IPS DF 6.9 (cell line): ENCODE measurements around the gene SERTAD1.
"Not testable (repeated sequence)": the region's sequence is repeated elsewhere in the genome, so short reads cannot be mapped to it uniquely, and the experiment has no call there.

ENCODE experiments used
- DNase-seq: peaks from one replicate; pipeline ENCODE4 v3.0.0-alpha.2; 2013; ENCODE audit warnings: low read depth, low spot score
- H3K27ac ChIP-seq: one replicate; pipeline ENCODE4 v1.5.1; 2013; ENCODE audit warnings: low read length, control low read depth
- H3K27me3 ChIP-seq: 2 replicates; pipeline ENCODE4 v1.6.1; 2013; ENCODE audit warnings: mild to moderate bottlenecking, low read length; ENCODE audit not compliant: control insufficient read depth, insufficient read depth
- H3K36me3 ChIP-seq: 2 replicates; pipeline ENCODE4 v1.6.1; 2013; ENCODE audit warnings: low read length; ENCODE audit not compliant: control insufficient read depth, insufficient read depth
- H3K4me1 ChIP-seq: 2 replicates; pipeline ENCODE4 v1.6.1; 2013; ENCODE audit warnings: low read length; ENCODE audit not compliant: control insufficient read depth, insufficient read depth
- H3K4me3 ChIP-seq: 2 replicates; pipeline ENCODE4 v1.5.1; 2013; ENCODE audit warnings: mild to moderate bottlenecking, low read length
- H3K9me3 ChIP-seq: 2 replicates; pipeline ENCODE4 v1.6.1; 2013; ENCODE audit warnings: low read length, inconsistent platforms; ENCODE audit not compliant: control insufficient read depth, insufficient read depth
- WGBS: extraction: QIAGEN DNeasy Blood & Tissue Kit; methylation state at CpG from one replicate; pipeline ENCODE4 v1.1.7; 2013; ENCODE audit warnings: mixed read lengths, missing lambda C conversion rate; ENCODE audit not compliant: insufficient read length, insufficient coverage; 5-methylcytosine and 5-hydroxymethylcytosine counted together

The SERTAD1 gene

DNA sequence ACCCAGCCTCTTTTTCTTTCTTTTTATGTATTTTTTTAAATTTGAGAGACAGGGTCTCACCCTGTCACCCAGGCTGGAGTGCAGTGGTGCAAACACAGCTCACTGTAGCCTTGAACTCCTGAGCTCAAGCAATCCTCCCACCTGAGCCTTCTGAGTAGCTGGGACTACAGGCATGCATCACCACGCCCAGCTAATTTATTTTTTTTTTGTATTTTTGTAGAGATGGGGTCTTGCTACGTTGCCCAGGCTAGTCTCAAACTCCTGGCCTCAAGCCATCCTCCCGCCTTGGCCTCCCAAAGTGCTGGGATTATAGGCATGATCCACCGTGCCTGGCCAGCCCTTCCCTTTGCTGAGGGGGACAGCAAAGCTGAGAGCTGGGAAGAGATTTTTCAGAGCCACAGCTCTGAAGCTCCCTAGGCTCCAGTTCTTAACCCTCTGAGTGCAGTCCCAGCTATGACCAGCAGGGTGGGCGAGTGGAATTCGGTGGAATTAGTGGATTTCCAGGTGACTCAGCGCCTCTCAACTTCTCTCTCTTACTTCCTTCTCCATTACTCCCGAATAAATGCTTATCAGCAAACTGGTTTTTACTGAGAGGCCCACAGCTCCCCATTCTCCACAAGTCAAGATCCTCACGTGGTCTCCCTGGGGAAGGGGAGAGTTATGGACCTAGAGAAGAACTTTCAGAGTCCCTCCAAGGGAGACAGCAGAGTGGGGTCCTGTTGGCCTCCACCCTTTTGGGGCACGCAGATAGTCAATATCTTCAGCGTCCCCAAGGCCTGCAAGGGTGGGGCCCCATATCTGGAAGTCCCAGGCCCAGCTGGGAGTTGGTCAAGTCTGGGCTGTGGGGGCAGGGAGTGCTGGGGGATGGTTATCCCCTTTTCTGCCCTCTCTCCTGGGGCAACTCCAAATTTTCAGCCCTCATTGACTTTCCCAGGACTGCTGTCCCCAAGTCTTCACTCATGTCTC lies 38.5 kb upstream of the SERTAD1 start:
- Histone ChIP-seq H3K9me3 (no peaks in the 10 kb centered on the region), H3K36me3 (no peaks in the 10 kb centered on the region), H3K27ac (no peak overlapping the region), H3K27me3 (peaks cover 14% of the 10 kb centered on the region), H3K4me1 (peaks cover 6% of the 10 kb centered on the region; the same call in 1 of the 2 replicates), H3K4me3 (no peak overlapping the region)
- DNase-seq = no peak
- WGBS = no CpG with 5 or more reads among the region's 11 CpGs

- not testable (repeated sequence) for DNase-seq, H3K36me3 ChIP-seq, H3K4me3 ChIP-seq, H3K9me3 ChIP-seq, H3K27ac ChIP-seq, H3K4me1 ChIP-seq
- peaks cover 14% of the 10 kb centered on the region for H3K27me3 ChIP-seq
- no CpG with 5 or more reads among the region's 12 CpGs for WGBS
Measured at GRCh38 chr19:40463587-40464037, 37.8 kb upstream of the SERTAD1 start.

DNA sequence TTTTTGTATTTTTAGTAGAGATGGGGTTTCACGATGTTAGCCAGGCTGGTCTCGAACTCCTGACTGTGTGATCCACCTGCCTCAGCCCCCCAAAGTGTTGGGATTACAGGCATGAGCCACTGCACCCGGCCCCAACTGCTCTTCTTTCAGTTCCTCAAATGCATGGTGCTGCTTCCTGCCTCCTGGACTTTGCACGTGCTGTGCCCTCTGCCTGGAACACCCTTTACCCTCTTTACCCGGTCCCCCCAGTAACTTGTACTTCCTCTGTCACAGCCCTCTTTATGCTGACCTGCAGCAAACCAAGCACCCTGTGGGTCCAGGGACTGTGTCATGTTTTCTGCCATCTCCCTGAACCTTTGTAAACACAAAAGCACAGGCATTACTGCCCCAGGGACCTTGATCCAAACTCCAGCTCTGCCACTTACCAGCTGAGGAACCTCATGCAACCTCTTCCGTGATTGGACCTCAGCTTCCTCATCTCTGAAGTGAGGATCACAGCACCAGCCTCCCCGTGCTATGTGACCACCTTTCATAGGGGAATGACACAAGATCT lies 36.0 kb upstream of the SERTAD1 start:
- DNase-seq = no peak
- H3K4me3 ChIP-seq = no peak overlapping the region
- no peaks in the 10 kb centered on the region for H3K9me3 ChIP-seq
- H3K36me3 ChIP-seq = no peaks in the 10 kb centered on the region
- peaks cover 7% of the 10 kb centered on the region for H3K27me3 ChIP-seq
- peaks cover 5% of the 10 kb centered on the region; the same call in 1 of the 2 replicates for H3K4me1 ChIP-seq
- H3K27ac ChIP-seq = no peak overlapping the region
- WGBS = no CpG with 5 or more reads among the region's 7 CpGs

DNA sequence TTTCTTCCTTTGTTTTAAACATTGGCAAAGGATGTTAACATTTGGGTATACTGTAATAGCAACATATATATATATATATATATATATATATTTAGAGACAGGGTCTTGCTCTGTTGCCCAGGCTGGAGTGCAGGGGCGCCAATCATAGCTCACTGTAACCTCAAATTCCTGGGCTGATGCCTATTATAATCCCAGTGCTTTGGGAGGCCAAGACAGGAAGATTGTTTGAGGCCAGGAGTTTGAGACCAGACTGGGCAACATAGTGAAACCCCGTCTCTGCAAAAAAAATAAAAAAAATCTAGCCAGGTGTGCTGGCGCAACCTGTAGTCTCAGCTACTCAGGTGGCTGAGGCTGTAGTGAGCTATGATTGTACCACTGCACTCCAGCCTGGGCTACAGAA lies 34.4 kb upstream of the SERTAD1 start:
- no peak for DNase-seq
- Histone ChIP-seq H3K27ac (no peak overlapping the region), H3K4me1 (no peaks in the 10 kb centered on the region; the same call in 1 of the 2 replicates), H3K4me3 (no peak overlapping the region), H3K9me3 (no peaks in the 10 kb centered on the region), H3K36me3 (no peaks in the 10 kb centered on the region), H3K27me3 (no peaks in the 10 kb centered on the region)
- no CpG with 5 or more reads among the region's 3 CpGs for WGBS

DNA sequence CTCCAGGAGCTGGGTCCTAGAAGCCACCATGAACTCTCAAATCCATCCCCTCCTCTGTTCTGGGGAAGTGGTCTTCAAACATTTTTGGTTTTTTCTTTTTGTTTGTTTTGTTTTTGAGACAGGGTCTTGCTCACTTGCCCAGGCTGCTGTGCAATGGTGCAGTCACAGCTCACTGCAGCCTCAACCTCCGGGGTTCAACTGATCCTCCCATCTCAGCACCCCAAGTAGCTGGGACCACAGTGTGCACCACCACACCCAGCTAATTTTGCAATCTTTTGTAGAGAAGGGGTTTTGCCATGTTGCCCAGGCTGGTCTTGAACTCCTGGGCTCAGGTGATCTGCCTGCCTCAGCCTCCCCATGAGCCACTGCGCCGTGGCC lies 32.8 kb upstream of the SERTAD1 start:
- no peak overlapping the region for H3K4me3 ChIP-seq
- no peaks in the 10 kb centered on the region for H3K9me3 ChIP-seq
- no peaks in the 10 kb centered on the region for H3K36me3 ChIP-seq
- no peak overlapping the region for H3K27ac ChIP-seq
- WGBS = no CpG with 5 or more reads among the region's 3 CpGs
- no peaks in the 10 kb centered on the region for H3K4me1 ChIP-seq
- no peaks in the 10 kb centered on the region for H3K27me3 ChIP-seq
- DNase-seq = no peak

DNA sequence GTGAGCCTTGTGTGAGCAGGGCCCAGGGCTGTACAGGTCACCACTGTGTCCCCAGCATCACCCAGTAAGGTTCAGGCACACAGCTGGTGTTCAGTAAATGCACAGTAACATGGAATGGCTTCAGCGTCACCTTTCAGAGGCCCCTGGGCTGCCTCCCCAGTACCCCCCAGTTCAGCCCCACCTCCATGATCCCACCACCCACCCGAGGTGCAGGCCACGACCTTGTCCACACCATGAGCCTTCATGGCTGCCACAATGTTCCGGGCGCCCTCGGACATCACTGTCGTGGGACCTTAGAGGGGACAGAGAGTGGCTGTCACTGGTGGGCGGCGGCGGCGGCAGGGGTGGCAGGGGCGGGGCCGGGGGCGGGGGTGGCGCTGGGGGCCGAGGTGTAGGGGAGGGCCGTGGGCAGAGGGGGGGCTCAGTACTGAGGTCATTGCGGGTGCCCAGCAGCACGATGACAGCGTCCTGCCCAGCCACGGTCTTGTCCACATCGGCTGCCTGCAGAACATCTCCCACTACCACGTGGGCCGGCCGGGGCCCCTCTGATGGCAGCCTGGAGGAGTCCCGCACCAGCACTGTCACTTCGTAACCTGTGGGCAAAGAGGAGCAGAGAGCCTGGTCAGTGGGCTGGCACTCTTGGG lies 32.3 kb upstream of the SERTAD1 start:
- no peak overlapping the region for H3K4me3 ChIP-seq
- no peaks in the 10 kb centered on the region for H3K4me1 ChIP-seq
- H3K27me3 ChIP-seq = no peaks in the 10 kb centered on the region
- DNase-seq = no peak
- WGBS = no CpG with 5 or more reads among the region's 27 CpGs
- H3K9me3 ChIP-seq = no peaks in the 10 kb centered on the region
- H3K27ac ChIP-seq = no peak overlapping the region
- H3K36me3 ChIP-seq = no peaks in the 10 kb centered on the region

GRCh38 chr19:40457048-40457447 lies 31.3 kb upstream of the SERTAD1 start:
- Histone ChIP-seq H3K27me3 (no peaks in the 10 kb centered on the region), H3K4me1 (no peaks in the 10 kb centered on the region), H3K36me3 (no peaks in the 10 kb centered on the region), H3K27ac (no peak overlapping the region), H3K4me3 (no peak overlapping the region), H3K9me3 (no peaks in the 10 kb centered on the region)
- no CpG with 5 or more reads among the region's 5 CpGs for WGBS
- no peak for DNase-seq

DNA sequence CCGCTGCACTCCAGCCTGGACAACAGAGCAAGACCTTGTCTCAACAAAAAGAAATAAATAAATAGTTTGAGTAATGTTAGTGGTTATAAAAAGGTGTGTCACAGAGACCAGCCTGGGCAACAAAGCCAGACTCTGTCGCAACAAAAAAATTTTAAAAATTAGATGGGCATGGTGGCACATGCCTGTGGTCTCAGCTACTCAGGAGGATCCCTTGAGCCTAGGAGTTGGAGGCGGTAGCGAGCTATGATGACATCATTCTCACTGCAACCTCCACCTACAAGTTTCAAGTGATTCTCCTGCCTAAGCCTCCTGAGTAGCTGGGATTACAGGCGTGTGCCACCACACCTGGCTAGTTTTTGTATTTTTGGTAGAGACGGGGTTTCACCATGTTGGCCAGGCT lies 28.2 kb upstream of the SERTAD1 start:
- not testable (repeated sequence) for H3K4me1 ChIP-seq, DNase-seq, H3K36me3 ChIP-seq, H3K4me3 ChIP-seq, H3K27me3 ChIP-seq, H3K27ac ChIP-seq, H3K9me3 ChIP-seq
- no CpG with 5 or more reads among the region's 6 CpGs for WGBS

DNA sequence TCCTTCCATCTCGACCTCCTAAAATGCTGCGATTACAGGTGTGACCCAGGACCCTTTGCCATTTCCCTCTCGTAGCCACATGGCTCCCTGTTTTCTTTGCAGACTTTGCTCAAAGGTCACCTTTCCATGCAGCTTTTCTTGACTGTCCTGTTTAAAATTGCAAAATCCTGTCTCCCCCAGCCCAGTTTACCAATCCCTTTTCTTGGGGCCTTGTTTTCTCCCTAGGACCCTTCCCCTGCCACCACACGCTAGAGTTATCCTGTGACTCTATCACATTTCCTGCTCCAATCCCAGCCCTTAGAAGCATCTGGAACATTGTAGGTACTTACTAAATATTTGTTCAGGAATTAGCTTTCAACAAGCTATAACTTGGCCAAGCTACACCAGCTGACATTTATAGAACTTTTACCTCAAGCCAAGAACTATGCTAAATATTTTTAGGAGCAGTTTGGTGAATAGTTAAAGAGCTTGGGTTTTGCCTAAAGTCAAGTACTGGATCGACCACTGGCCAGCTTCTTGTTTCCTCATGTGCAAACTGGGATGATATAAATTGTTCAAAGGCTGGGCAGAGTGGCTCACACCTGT lies 27.5 kb upstream of the SERTAD1 start:
- H3K36me3 ChIP-seq = no peaks in the 10 kb centered on the region
- WGBS = no CpG with 5 or more reads among the region's 5 CpGs
- DNase-seq = no peak
- H3K27ac ChIP-seq = no peak overlapping the region
- H3K9me3 ChIP-seq = no peaks in the 10 kb centered on the region
- no peak overlapping the region for H3K4me3 ChIP-seq
- H3K27me3 ChIP-seq = no peaks in the 10 kb centered on the region
- H3K4me1 ChIP-seq = no peaks in the 10 kb centered on the region

DNA sequence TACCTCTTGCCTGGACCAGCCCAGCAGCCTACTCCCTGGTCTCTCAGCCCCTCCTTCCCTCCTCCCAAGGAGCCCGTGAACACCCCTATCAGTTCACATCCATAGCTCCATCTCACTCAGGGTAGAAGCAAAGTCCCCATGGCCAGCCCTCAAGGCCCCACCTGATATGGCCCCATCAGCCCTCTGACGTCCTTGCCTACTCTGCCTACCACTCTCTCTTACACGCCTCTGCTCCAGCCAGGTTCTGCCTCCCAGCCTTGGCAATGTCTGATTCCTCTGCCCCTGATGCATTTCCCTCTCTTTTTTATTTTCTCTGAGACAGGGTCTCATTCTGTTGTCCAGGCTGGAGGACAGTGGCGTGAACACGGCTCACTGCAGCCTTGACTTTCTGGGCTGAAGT lies 26.2 kb upstream of the SERTAD1 start:
- WGBS = no CpG with 5 or more reads among the region's 5 CpGs
- Histone ChIP-seq H3K4me1 (no peaks in the 10 kb centered on the region), H3K36me3 (no peaks in the 10 kb centered on the region), H3K4me3 (no peak overlapping the region), H3K27ac (no peak overlapping the region), H3K27me3 (no peaks in the 10 kb centered on the region), H3K9me3 (no peaks in the 10 kb centered on the region)
- DNase-seq = no peak
